ENCODE data around the gene SPATA6.
"Not testable (repeated sequence)": the region's sequence is repeated elsewhere in the genome, so short reads cannot be mapped to it uniquely, and the experiment has no call there.

The SPATA6 gene

DNA sequence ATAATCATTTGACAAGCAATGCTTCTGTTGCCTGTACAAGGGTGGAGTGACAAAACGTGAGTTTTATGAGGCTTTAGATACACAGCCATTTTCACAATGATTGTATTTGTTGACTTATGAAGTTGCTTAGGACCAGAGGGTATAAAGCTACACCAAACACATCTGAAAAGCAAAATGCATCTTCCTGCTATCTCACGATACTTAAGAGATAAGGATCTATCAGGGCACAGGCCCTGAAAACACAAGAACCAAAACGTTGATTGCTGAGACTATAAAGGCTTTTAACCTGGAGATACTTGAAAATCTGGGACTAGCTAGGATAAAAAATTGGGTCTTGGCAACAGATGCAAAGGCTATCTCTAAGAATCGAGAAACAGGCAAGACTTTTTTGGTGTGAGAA lies 133.7 kb downstream of the SPATA6 start:
- no peak for DNase-seq

DNA sequence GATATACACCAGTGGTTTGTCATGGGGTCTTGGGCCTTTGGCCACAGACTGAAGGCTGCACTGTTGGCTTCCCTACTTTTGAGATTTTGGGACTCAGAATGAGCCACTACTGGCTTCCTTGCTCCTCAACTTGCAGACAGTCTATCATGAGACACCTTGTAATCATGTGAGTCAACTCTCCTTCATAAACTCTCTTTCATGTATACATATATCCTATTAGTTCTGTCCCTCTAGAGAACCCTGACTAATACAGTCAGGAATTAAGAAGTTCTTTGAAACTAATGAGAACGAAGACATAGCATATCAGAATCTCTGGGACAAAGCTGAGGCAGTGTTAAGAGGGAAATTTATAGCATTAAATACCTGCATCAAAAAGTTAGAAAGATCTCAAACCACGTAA lies 138.7 kb downstream of the SPATA6 start:
- DNase-seq = no peak

DNA sequence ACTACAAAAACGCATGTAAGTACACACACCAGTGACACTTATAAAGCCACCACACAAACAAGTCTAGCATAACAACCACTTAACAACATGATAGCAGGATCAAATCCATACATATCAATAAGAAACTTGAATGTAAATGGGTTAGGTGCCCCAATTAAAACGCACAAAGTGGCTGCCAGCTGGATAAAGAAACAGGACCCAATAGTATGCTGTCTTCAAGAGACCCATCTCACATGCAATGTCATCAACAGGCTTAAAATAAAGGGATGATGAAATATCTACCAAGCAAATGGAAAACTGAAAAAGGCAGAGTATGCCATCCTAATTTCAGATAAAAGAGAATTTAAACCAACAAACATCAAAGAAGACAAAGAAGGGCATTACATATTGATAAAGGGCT lies 139.9 kb downstream of the SPATA6 start:
- DNase-seq = no peak

DNA sequence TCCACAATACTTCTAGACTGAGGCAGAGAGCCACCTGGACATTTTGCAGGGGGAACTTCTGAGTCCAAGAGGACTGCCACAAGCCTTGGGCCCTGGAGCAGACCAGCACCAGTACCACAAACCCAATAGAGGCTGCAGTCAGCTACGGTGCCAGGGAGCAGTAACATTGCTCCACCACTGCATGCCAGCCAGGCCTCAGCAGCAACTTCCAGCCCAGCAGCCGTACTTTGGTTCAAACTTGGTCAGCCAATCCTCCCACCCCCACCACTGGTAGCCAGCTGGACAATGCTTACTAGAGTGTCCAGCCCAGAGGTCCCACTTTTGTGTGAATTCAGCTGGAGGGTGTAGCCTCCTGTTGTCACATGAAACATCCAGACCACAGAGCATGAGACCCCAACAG lies 142.1 kb downstream of the SPATA6 start:
- no peak for DNase-seq

DNA sequence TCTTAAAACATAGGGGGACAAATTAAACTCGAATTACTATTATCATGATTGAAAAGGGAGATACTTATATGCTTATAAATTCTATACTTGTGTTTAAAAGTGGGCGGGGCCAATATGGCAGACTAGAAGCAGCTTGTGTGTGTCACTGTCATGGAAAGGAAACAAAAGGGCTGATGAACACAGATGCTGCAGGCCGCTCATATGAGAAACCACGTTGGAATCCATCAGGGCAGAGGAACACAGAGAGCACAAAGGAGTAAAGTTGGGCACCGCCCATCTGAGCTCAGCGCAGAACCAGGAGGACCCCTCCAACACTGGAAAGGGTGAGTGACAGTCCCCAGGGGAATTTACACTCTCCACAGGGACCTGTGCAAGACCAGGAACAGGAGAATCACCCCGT lies 142.5 kb downstream of the SPATA6 start:
- no peak for DNase-seq

DNA sequence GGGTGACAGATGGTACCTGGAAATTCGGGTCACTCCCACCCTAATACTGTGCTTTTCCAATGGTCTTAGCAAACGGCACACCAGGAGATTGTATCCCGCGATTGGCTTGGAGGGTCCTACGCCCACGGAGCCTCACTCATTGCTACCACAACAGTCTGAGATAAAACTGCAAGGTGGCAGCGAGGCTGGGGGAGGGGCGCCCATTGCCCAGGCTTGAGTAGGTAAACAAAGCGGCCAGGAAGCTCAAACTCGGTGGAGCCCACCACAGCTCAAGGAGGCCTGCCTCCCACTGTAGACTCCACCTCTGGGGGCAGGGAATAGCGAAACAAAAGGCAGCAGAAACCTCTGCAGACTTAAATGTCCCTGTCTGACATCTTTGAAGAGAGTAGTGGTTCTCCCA lies 160.2 kb downstream of the SPATA6 start:
- DNase-seq = not testable (repeated sequence)

DNA sequence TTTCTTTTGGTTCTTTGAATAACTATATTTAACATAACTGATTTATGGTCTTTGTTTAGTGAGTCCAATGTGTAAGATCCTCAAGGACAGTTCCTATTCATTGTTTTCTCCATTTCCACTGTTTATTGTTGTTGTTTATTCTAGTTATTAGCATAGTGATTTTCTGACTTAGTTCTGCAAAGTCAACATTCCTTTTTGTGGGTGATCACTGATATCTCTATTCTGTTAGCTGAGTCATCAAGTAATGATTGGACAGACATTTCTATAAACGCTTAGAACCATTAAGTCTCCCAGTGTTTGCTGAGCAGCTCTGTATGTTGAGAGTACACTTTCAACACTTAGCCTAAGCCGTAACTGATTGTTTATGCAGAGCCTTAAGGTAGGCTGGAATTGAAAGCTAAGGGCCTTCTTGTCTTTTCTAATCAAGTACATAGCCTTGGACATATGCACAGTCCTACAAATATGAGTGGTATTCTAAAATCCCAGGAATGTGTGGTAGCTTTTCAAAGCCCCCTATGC lies 162.4 kb downstream of the SPATA6 start:
- no peak for DNase-seq

DNA sequence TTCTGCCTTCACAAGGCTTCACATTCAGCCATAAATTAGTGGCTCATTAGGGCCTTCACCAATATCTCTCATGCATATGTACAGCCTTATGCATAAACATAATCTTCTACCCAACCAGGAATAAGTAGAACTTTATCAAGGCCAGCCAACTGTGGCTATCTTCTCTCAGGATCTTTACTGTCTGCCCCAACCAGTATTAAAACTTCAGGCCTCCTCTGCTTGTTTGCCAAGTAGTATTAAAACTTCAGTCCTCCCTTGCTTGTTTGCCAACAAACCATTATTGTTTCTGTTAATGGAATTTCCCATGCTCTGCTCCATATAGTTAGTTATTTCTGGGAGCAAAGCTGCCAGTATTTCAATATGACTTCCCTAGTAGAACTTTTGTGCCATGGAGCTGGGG lies 169.4 kb downstream of the SPATA6 start:
- DNase-seq = no peak

DNA sequence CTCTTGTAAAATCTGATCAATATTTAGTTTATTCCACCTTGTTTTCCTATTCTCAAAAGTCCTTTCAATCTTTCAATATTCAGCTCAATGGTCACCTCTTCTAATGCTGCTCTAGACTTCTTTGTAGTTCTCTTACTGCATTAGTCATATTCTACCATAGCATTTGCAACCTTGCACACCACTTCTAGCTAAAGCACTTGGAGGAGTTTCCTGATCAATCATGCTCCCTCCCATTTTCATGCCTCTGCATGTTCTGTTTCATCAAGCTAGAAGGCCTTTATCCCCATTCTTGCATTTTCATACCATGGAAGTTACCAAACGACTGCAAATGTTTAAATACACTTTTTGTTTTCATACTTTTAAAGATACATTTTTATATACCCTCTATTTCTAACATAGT lies 177.3 kb downstream of the SPATA6 start:
- DNase-seq = no peak

DNA sequence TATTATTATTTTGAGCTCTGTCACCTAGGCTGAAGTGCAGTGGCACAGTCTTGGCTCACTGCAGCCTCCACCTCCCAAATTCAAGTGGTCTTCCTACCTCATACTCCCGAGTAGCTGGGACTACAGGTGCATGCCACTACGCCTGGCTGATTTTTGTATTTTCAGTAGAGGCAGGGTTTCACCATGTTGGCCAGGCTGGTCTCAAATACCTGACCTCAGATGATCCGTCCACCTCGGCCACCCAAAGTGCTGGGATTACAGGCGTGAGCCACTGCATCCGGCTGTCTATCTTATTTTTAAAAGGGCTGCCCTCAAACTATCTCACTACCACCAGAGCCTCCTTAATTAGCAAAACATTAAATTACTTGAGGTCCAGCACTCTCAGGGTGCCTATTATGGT lies 177.9 kb downstream of the SPATA6 start:
- DNase-seq = not testable (repeated sequence)

DNA sequence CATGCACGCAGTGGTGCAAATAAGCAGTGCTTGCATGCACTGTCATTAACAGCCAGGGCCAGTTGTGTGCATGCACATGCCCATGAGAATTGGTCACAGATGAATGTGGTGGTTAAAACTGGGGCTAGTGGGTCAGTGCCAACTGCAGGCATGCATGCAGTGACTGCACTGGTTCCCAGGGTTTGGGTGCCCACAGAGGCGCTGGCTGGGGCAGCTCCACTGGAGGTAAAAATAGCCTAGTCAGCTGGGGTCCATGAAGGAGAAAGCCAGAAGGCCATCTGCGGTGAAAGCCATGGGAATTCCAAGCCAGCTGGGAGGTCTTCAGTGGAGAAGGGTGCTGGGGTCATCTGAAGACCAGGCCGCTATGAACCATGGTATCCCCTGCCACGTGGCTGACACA lies 179.3 kb downstream of the SPATA6 start:
- no peak for DNase-seq

DNA sequence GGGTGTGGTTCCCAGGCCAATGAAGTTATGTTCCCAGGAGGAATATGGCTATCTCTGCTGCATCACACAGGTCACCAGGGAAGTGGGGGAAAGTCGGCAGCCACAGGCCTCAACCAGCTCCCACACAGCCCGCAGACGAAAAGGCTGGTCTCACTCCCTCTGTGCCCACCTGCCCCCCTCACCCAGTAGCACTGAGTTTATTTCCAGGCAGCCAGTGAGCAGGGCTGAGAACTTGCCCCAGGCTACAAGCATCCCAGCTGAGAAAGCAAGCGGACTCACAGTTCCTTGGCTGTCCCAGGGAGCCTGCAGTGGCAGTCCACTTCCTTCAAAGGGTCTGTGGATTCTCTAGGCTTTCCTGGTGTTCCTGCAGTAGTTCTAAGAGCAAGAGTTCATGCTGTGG lies 180.6 kb downstream of the SPATA6 start:
- DNase-seq = no peak

DNA sequence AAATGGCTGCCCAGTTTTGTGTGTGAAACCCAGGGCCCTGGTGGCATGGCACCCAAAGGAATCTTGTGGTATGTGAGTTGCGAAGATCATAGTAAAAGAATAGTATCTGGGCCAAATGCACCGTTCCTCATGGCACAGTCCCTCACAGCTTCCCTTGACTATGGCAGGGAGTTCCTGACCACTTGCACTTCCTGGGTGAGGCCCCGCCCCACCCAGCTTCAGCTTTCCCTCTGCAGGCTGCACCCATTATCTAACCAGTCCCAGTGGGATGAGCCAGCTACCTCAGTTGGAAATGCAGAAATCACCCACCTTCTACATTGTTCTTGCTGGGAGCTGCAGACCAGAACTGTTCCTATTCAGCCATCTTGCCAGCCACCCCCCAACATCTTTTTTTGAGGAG lies 186.5 kb downstream of the SPATA6 start:
- DNase-seq = no peak

DNA sequence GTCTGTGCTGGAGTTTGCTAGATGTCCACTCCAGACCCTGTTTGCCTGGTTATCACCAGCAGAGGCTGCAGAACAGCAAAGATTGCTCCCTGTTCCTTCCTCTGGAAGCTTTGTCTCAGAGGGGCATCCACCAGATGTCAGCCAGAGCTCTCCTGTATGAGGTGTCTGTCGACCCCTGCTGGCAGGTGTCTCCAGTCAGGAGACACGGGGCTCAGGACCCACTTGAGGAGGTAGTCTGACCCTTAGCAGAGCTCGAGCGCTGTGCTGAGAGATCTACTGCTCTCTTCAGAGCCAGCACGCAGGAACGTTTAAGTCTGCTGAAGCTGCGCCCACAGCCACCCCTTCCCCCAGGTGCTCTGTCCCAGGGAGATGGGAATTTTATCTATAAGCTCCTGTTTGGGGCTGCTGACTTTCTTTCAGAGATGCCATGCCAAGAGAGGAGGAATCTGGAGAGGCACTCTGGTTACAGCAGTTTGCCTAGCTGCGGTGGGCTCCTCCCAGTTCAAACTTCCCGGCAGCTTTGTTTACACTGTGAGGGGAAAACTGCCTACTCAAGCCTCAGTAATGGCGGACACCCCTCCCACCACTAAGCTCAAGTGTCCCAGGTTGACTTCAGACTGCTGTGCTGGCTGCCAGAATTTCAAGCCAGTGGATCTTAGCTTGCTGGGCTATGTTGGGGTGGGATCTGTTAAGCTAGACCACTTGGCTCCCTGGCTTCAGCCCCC lies 187.1 kb downstream of the SPATA6 start:
- not testable (repeated sequence) for DNase-seq

DNA sequence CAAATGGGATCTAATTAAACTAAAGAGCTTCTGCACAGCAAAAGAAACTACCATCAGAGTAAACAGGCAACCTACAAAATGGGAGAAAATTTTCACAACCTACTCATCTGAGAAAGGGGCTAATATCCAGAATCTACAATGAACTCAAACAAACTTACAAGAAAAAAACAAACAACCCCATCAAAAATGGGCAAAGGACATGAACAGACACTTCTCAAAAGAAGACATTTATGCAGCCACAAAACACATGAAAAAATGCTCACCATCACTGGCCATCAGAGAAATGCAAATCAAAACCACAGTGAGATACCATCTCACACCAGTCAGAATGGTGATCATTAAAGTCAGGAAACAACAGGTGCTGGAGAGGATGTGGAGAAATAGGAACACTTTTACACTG lies 189.7 kb downstream of the SPATA6 start:
- not testable (repeated sequence) for DNase-seq

DNA sequence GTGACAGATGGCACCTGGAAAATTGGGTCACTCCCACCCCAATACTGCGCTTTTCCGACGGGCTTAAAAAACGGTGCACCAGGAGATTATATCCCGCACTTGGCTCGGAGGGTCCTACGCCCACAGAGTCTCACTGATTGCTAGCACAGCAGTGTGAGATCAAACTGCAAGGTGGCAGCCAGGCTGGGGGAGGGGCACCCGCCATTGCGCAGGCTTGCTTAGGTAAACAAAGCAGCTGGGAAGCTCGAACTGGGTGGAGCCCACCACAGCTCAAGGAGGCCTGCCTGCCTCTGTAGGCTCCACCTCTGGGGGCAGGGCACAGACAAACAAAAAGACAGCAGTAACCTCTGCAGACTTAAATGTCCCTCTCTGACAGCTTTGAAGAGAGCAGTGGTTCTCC lies 194.6 kb downstream of the SPATA6 start:
- not testable (repeated sequence) for DNase-seq

DNA sequence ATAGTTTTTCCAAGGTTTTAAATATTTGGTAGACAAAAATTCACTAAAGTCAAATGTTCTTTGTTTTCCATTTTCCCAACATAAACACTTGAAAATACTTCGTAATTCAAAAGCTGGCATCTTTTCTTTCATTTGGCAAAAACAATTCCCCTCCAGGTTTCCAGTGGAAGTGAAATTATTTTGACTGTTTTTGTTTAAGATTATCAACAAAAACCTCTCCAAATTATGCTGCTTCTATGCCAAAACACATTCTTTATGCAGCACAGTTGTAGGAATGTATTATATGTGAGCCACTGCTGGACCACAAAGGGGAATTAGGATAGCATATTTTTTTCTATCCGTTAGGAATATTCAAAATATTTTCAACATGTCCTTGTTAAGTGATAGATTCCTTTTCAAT lies 205.4 kb downstream of the SPATA6 start:
- no peak for DNase-seq

DNA sequence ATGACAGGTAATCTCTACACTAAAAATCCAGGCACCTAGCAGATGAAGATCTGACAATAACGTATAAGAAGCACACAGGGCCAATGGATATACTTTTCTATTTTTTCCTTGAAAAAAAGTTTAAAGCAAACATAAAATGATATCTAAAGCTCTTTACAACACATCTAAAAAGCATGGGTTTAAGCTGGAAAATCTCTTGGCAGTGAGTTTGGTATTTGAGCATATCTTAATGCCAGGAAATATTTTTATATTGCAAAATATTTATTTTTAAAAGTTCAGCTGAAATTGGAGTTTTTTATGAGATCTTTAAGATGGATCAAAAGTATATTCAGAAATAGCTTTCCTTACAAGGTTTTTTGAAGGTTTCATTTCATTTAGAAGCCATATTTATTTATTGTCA lies 209.0 kb downstream of the SPATA6 start:
- DNase-seq = no peak

DNA sequence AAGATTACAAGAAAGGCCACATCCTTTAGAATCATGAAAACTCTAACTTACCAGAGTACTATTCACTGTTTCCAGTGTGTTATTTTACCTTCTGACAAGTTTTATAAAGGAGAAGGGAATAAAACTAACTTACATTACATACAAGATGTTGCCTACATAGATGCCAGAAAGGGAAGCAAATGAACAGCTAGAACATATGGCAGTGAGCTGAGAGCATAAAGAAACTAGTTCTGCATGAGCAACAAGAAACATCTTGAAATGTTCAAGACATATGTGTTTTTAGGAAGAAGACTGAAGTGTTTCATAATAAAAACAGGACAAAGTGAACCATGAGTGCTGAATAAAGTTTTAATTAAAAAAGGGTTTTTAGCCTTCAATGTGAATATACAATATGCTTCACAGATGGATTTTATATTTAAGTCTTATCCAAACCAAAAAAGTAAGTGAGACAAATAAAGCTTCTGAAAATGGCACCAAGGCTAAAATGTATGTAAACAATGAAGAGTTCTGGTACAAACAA lies 210.1 kb downstream of the SPATA6 start:
- DNase-seq = no peak

DNA sequence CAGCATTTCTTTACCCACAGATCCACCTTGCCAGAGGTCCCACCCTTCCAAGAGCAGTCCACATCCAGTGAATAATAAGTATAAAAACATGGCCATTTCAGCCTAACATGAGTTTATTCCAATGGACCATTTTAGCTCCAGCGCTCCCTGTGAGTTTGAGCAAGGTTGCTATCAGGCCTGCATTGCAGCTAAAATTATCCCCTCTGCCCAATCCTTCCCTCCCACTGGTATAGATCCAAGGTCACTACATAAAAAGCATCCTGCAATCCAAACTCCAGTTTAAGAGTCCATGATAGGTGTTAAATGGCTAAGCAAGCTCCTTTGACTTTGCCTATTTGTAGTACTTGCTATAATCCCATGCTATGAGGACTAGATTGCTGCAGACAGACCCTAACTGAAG lies 213.9 kb downstream of the SPATA6 start:
- DNase-seq = no peak

DNA sequence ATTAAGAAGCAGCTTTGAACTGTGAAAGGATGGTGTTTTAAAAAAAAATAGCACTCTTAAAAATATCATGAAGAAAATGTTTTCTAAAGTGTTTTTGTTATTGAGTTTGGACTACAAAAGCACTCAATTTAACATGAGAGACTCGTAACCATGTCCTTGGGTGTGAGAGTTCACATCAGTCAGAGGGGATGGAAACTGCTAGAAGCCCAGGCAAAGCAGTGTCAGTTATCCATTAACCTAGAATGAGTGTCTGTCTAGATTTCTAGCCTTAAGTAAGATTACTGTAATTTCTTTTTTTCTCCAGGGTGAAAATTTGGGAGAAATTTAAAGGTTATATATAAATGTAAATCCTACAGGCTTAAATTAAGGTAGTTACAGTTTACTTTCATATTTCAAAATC lies 217.8 kb downstream of the SPATA6 start:
- no peak for DNase-seq

DNA sequence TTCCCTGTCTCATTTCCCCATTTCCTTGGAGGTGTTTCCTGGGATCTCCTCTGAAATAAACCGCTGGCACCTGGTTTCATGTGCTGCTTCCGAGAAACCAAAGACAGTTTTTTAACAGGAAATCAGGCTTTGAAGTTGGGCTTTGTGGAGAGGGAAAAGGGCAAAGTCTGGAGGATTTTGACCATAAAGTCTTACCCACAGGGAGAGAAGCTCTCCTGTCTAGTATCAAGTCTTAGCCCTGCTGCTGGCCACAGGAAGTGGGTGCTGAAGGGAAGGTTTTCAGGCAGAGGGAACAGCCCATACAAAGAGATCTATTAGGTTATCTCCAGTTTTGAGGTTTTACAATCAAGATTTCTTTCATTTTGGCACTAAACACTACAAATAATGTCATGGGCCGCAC lies 220.2 kb downstream of the SPATA6 start:
- no peak for DNase-seq

DNA sequence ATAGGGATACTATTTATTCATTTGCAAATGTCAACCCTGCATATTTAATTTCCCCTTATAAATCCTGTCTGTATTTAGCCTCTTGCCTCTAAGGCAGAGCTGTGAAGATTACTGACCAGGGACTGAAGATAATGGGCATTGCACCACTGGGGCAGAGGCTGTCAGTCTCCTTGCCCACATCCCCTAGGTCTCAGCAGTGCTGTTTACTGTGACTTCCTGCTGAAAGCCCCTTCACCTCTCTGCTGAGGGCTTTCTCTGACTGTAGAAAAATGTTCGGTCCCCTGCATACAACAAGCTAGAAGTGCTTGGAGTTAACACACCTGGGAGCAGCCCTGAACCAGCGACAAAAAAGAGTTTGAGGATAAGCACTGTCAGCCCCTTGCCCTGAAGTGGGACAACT lies 220.7 kb downstream of the SPATA6 start:
- no peak for DNase-seq

DNA sequence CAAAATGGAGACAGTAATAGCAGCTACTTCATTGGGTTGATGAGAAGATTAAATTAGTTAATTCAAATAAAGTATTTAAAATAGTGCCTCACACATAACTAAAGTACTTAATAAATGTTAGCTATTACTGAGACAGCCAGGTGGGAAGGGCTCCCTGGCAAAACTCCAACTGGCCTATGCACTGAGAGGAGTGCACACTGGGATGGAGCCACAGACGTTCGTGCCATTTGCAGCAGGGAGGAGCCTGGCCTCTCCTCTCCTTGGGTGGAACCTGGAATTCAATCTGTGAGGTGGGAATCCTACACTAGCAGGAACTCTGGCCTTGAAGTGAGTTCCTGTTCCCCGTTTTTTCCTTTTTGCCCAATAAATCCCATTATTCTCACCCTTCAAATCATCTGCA lies 221.4 kb downstream of the SPATA6 start:
- DNase-seq = no peak

DNA sequence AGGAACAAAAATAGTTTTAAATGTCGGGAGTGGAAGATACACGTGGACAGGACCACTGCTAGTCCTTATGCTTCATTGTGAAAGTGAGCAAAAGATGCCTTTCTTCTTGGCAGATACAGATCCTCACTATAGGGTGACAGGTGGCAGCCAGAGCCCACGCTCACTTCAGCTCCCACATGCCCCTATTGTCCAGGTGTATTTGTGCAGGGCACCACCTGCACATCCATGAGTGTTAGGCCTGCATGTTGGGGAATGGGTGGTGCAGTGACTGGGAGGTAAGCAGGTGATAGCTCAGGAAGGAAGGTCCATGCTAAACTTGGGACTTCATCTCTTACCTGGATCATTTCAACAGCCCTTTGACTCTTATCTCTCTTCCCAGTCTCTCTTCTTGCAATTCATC lies 222.1 kb downstream of the SPATA6 start:
- DNase-seq = no peak

All from GF-D8 (cell line).